Measurements from ENCODE around the gene RGPD8. TPM values are rescaled to one million over a fixed set of nuclear protein-coding genes. Genes with fewer than 3 reads are reported as not detected.

RGPD8 gene
- total and polyA plus RNA-seq, 4 donors: 1.5 to 20.6 (median 4.5) TPM

DNA sequence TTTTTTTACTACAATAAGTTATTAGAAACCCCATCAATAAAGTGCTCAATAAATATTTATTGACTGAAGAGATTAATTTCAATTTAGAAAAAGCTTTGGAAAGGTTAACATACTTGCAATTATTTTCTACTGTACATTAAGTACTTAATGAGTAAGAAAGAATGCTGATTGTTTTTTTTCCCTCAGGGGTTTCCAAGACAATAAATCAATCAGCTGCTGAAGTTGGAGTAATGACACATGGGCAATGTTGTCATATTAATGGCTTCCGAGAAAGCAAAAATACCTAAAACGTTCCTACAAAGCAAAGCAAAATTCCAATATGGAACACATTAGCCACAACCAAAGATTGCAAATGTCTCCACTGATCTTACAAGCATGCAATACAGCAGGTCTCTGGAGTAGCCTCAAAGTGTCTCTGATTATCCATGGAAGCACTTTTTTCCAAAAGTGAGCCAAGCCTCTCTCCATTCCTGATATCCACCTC lies 91.3 kb downstream of the RGPD8 start:
- Histone ChIP-seq H3K9me3 (ENCODE audit: control insufficient read depth in 4 of 4, low read length in 3 of 4) (no peaks in the 10 kb centered on the region), H3K36me3 (ENCODE audit: control insufficient read depth in 4 of 4, insufficient read depth in 3 of 4, low read depth in 1 of 4, low read length in 3 of 4) (no peaks in the 10 kb centered on the region), H3K9ac (ENCODE audit: low read depth in 1 of 2, low read length in 2 of 2) (no peak overlapping the region), H3K27ac (ENCODE audit: low read depth in 1 of 2, low read length in 2 of 2) (no peak overlapping the region), H3K4me3 (ENCODE audit: low read depth in 1 of 3, low read length in 3 of 3) (no peak overlapping the region), H3K4me1 (ENCODE audit: control insufficient read depth in 4 of 4, insufficient read depth in 4 of 4, low read length in 3 of 4) (no peaks in the 10 kb centered on the region), H3K27me3 (ENCODE audit: control insufficient read depth in 4 of 4, insufficient read depth in 4 of 4, low read length in 3 of 4) (no peaks in the 10 kb centered on the region)
- DNase-seq (ENCODE audit: low spot score): no peak
- 87% methylated on average over 2 of the region's 2 CpGs for WGBS
- no peak for TF ChIP-seq NR2F2 (IDR thresholded peaks at IDR 0.05)
- TF ChIP-seq FOXA2 (IDR thresholded peaks at IDR 0.05): no peak
- TF ChIP-seq, protein P1, sequence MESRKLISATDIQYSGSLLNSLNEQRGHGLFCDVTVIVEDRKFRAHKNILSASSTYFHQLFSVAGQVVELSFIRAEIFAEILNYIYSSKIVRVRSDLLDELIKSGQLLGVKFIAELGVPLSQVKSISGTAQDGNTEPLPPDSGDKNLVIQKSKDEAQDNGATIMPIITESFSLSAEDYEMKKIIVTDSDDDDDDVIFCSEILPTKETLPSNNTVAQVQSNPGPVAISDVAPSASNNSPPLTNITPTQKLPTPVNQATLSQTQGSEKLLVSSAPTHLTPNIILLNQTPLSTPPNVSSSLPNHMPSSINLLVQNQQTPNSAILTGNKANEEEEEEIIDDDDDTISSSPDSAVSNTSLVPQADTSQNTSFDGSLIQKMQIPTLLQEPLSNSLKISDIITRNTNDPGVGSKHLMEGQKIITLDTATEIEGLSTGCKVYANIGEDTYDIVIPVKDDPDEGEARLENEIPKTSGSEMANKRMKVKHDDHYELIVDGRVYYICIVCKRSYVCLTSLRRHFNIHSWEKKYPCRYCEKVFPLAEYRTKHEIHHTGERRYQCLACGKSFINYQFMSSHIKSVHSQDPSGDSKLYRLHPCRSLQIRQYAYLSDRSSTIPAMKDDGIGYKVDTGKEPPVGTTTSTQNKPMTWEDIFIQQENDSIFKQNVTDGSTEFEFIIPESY (IDR thresholded peaks at IDR 0.05): no peak

DNA sequence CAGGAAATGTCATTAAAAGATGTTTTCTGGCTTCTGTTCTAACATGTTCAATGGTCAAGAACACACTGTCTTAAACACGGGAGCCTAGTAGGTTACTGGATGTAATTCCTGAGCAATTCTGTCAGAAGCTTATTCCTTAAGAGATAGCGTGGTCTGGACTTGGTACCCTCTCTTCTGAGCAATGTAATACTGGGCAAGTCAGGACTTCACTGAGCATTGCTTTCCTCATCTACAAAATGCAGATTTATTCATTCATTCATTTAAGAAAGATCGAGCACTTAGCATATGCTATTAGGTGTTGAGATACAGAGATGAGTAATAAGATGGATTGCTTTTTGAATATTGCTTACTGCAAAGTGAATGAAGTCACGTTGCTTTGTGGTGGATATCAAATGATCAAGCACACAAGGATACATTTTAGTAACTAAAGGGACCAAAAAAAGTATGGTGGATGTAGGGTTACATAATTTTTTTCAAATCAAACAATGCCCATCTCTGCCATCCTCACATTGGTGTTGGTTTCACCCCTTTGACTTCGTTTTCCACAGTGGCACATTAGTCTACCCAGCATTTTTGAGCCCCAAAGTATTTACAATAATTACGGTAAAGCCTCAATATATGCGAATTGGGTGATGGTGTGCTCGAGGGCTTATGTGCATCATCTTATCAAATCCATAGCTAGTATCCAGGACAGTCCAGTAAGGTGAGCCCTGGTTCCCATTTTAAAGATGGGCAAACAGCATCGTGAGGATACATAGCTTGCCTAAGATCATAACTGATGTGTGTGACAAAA lies 92.8 kb downstream of the RGPD8 start:
- WGBS: 92% methylated on average over 9 of the region's 9 CpGs
- no peak for TF ChIP-seq YY1 (IDR thresholded peaks at IDR 0.05)
- TF ChIP-seq, protein P2, sequence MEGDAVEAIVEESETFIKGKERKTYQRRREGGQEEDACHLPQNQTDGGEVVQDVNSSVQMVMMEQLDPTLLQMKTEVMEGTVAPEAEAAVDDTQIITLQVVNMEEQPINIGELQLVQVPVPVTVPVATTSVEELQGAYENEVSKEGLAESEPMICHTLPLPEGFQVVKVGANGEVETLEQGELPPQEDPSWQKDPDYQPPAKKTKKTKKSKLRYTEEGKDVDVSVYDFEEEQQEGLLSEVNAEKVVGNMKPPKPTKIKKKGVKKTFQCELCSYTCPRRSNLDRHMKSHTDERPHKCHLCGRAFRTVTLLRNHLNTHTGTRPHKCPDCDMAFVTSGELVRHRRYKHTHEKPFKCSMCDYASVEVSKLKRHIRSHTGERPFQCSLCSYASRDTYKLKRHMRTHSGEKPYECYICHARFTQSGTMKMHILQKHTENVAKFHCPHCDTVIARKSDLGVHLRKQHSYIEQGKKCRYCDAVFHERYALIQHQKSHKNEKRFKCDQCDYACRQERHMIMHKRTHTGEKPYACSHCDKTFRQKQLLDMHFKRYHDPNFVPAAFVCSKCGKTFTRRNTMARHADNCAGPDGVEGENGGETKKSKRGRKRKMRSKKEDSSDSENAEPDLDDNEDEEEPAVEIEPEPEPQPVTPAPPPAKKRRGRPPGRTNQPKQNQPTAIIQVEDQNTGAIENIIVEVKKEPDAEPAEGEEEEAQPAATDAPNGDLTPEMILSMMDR (IDR thresholded peaks at IDR 0.05; ENCODE audit: low read depth, low read length, missing input control): no peak
- no peak for TF ChIP-seq HNF4A (conservative IDR thresholded peaks at IDR 0.05)
- TF ChIP-seq SP1 (IDR thresholded peaks at IDR 0.05): no peak
- no peak for TF ChIP-seq RAD21 (IDR thresholded peaks at IDR 0.05)
- no peak for TF ChIP-seq FOXA2 (IDR thresholded peaks at IDR 0.05)
- no peak for TF ChIP-seq FOXA1 (IDR thresholded peaks at IDR 0.05)
- no peak for TF ChIP-seq NR2F2 (IDR thresholded peaks at IDR 0.05)
- no peak for TF ChIP-seq JUND (IDR thresholded peaks at IDR 0.05)
- no peak for TF ChIP-seq GABPA (IDR thresholded peaks at IDR 0.05 in 1 of 2, conservative IDR thresholded peaks at IDR 0.05 in 1 of 2)
- TF ChIP-seq RXRA (IDR thresholded peaks at IDR 0.05): no peak
- TF ChIP-seq, protein P3, sequence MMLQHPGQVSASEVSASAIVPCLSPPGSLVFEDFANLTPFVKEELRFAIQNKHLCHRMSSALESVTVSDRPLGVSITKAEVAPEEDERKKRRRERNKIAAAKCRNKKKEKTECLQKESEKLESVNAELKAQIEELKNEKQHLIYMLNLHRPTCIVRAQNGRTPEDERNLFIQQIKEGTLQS (IDR thresholded peaks at IDR 0.05): no peak
- TF ChIP-seq, protein P4, sequence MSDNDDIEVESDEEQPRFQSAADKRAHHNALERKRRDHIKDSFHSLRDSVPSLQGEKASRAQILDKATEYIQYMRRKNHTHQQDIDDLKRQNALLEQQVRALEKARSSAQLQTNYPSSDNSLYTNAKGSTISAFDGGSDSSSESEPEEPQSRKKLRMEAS (IDR thresholded peaks at IDR 0.05): no peak
- no peak for TF ChIP-seq HNF4G (IDR thresholded peaks at IDR 0.05)
- TF ChIP-seq TAF1 (conservative IDR thresholded peaks at IDR 0.05): no peak
- no peak for DNase-seq (ENCODE audit: low spot score)
- Histone ChIP-seq H3K4me3 (ENCODE audit: low read depth in 1 of 3, low read length in 3 of 3) (no peak overlapping the region), H3K4me1 (ENCODE audit: control insufficient read depth in 4 of 4, insufficient read depth in 4 of 4, low read length in 3 of 4) (no peaks in the 10 kb centered on the region), H3K27me3 (ENCODE audit: control insufficient read depth in 4 of 4, insufficient read depth in 4 of 4, low read length in 3 of 4) (no peaks in the 10 kb centered on the region), H3K9me3 (ENCODE audit: control insufficient read depth in 4 of 4, low read length in 3 of 4) (no peaks in the 10 kb centered on the region), H3K9ac (ENCODE audit: low read depth in 1 of 2, low read length in 2 of 2) (no peak overlapping the region), H3K27ac (ENCODE audit: low read depth in 1 of 2, low read length in 2 of 2) (no peak overlapping the region), H3K36me3 (ENCODE audit: control insufficient read depth in 4 of 4, insufficient read depth in 3 of 4, low read depth in 1 of 4, low read length in 3 of 4) (no peaks in the 10 kb centered on the region)

All from liver (tissue), 9 donors.